NCI-H1092 (cell line): ENCODE measurements around the gene NPM1.

Experiments used
- DNase-seq: peaks from one replicate; lab custom pipeline; 2025; lab: John Stamatoyannopoulos, UW

The NPM1 gene

GRCh38 chr5:171428168-171428696 is 40.6 kb downstream of the NPM1 start:
- DNase-seq, result no peak

GRCh38 chr5:171428809-171429542 is 41.3 kb downstream of the NPM1 start:
- DNase-seq, result no peak

- no peak for DNase-seq
Measured at GRCh38 chr5:171429543-171429910, 41.9 kb downstream of the NPM1 start.

GRCh38 chr5:171431251-171431777 is 43.7 kb downstream of the NPM1 start:
- DNase-seq, result no peak

- DNase-seq, result no peak
Measured at GRCh38 chr5:171432076-171432475, 44.4 kb downstream of the NPM1 start.

- no peak for DNase-seq
Measured at GRCh38 chr5:171432583-171433351, 45.1 kb downstream of the NPM1 start.

GRCh38 chr5:171433352-171433698 is 45.7 kb downstream of the NPM1 start:
- DNase-seq, result no peak

- DNase-seq, result no peak
Measured at GRCh38 chr5:171433982-171434676, 46.5 kb downstream of the NPM1 start.

- no peak for DNase-seq
Measured at GRCh38 chr5:171434874-171435273, 47.2 kb downstream of the NPM1 start.

- DNase-seq, result no peak
Measured at GRCh38 chr5:171435908-171436307, 48.3 kb downstream of the NPM1 start.

GRCh38 chr5:171436804-171437285 is 49.2 kb downstream of the NPM1 start:
- no peak for DNase-seq

GRCh38 chr5:171437286-171437821 is 49.7 kb downstream of the NPM1 start:
- DNase-seq, result no peak

- no peak for DNase-seq
Measured at GRCh38 chr5:171438738-171439137, 51.1 kb downstream of the NPM1 start.

- no peak for DNase-seq
Measured at GRCh38 chr5:171441246-171441791, 53.7 kb downstream of the NPM1 start.

- DNase-seq, result no peak
Measured at GRCh38 chr5:171442287-171443042, 54.8 kb downstream of the NPM1 start.

- DNase-seq, result no peak
Measured at GRCh38 chr5:171444582-171444981, 56.9 kb downstream of the NPM1 start.

GRCh38 chr5:171445644-171446516 is 58.2 kb downstream of the NPM1 start:
- no peak for DNase-seq

GRCh38 chr5:171447226-171447625 is 59.6 kb downstream of the NPM1 start:
- no peak for DNase-seq

- no peak for DNase-seq
Measured at GRCh38 chr5:171449426-171449825, 61.8 kb downstream of the NPM1 start.
